NCI-H345 treated with DMSO at 0.1 percent for 48 hours (cell line): ENCODE measurements around the gene LRATD1.

Source experiments
- DNase-seq: peaks from one replicate; lab custom pipeline; 2025; ENCODE audit not compliant: unreplicated experiment; lab: John Stamatoyannopoulos, UW

The LRATD1 gene

DNA sequence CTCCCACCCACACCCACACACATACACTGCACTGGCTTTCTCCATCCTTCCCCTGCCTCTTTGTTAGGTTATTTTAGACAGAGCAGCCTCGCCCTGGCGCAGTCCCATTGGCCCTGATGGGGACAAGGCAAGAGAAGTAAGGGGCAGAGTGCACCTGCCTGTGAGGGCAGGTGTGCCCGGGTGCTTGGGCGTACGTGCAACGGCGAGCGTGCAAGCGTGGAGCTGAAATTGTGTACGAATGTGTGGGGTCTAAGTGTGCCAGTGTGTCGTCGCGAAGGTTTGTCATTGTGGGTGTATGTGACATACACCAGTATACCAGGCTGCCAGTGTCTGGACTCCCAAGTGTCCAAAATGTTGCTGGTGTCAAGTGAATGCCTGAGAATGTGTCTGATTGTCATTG lies 544 bp downstream of the LRATD1 start:
- DNase-seq = peak; percentile 66

DNA sequence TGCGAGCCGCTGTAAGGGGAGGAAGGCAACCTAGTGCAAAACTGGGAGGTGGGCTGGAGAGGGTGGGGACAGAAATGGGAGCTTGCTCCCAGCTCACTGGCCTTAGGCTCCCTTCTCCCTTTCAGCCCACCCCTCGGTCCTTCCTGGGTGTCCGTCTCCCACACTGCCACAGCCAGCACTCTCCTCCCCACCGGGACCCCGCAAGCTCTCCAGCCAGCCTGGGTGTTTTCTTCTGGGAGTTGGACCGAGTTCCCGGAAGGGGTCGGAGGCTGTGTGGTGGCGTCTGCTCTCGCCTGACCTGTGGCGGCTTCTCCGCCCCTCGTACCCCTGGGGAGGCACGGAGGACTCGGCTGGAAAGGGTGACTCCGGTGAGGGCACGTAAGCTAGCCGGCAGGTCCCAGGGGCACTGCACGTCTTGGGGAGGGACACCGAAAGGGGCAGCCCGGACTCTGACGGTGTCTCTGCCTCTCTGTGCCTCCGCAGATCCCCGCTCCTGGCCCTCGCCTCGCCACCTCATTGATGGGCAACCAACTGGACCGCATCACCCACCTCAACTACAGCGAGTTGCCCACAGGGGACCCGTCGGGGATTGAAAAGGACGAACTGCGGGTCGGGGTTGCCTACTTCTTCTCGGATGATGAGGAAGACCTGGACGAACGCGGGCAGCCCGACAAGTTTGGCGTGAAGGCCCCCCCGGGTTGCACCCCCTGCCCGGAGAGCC lies 1.1 kb downstream of the LRATD1 start:
- peak; percentile 59 for DNase-seq

DNA sequence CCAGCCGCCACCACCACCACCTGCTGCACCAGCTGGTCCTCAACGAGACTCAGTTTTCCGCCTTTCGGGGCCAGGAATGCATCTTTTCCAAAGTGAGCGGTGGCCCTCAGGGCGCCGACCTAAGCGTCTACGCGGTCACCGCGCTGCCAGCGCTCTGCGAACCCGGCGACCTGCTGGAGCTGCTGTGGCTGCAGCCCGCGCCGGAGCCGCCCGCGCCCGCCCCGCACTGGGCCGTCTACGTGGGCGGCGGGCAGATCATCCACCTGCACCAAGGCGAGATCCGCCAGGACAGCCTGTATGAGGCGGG lies 1.6 kb downstream of the LRATD1 start:
- no peak for DNase-seq

DNA sequence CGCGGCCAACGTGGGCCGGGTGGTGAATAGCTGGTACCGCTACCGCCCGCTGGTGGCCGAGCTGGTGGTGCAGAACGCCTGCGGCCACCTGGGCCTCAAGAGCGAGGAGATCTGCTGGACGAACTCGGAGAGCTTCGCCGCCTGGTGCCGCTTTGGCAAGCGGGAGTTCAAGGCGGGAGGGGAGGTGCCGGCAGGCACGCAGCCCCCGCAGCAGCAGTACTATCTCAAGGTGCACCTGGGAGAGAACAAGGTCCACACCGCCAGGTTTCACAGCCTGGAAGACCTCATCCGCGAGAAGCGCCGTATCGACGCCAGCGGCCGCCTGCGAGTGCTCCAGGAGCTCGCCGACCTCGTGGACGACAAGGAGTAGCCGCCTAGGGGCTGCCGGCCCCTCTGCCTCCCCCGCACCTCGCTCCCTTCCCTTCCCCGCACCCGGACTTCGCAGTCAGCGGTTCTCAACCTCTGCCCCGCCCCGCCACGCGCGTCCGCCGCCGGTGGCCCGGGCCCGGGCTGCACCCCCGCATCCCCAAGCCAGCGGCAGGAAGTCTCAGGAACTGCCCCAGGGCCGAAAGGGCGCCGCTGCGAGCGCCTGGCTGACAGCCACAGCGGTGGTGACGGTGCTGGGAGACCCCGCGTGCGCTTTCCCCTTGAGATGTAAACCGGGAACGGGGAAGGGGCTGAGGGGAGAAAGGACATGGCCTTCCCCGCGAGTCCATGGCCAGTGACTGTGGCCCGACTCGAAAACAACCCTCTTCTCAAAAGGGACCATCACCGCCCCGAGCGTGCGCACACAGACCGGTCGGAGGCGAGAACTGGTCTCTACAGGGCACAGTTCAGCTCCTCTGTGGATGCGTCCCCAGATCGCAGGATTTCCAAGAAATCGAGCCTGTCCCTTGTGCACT lies 2.2 kb downstream of the LRATD1 start:
- peak; percentile 81 for DNase-seq

DNA sequence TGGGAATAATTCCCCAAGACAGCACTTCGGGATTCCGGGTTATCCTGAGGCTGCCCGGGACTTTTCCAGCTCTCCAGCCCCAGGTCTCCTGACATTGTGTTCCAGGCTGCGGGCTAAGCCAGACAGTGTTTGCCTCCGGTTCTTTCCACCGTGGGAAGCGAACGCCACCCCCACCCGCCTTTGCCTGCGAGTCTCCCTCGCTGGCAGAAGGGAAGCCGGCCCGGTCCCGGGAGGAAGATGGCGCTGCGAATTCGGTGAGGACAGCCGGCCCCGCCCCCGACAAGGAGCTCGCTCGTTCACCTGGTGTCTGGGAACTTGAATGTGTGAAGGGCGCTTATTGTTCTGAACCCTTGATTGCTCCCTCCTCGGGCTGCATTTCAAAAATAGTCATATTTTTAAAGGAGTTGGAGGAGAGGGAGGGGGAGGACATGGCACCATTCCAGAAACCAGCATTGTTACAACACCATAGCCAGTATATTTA lies 2.9 kb downstream of the LRATD1 start:
- peak; percentile 90 for DNase-seq

DNA sequence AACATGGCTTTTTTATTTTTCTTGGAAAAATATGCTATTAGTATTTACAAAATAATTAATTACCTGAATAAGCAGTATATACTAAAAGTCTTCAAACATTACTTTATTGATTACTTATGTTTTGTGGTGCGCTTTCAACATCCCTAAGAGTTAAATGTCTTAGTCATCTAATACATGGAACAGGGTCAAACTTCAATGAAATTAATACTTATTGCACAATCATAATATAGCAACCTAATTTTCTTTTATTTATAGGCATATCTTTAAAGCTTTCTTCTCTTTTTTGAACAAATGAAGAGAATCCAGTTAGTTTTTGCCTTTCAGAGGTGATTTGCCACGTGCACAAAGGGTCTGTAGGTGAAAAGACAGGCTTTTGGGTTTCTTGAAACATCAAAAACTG lies 6.0 kb downstream of the LRATD1 start:
- no peak for DNase-seq

DNA sequence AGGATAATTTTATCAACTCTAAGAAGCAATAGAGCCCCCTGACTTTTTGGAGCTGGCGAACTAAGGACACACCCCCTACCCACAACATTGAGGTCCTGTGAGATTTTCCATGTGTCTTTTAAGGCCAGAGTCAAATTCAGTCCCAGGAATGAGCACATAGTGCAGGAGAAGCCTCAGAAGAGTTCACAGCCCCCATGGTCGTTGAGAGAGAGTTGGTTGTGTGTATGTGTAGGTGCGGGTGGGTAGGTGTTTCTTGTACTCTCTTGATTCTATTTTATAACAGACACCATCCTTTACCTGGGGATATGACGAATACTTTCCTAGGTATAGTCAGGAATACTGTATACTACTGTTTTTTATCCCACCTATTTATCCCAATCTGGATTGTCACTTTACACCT lies 8.6 kb downstream of the LRATD1 start:
- DNase-seq = no peak

DNA sequence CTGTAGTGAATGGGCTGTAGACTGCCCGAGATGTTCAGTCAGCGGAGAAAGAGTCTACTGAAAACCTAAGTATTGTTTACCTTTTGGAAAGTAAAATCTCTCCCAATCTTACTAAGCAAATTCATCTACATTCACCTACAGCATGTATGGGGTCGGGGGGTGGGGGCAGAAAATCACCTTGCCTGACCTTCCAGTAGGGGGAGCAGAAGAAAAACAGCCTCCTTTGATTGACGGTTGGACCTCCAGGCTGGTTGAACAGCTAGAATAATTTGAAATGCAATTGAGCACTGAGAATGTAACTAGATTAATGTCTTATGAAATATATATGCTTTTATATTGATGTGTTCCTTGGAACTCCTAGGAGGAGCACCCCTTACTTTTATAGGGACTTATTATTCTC lies 10.0 kb downstream of the LRATD1 start:
- no peak for DNase-seq

DNA sequence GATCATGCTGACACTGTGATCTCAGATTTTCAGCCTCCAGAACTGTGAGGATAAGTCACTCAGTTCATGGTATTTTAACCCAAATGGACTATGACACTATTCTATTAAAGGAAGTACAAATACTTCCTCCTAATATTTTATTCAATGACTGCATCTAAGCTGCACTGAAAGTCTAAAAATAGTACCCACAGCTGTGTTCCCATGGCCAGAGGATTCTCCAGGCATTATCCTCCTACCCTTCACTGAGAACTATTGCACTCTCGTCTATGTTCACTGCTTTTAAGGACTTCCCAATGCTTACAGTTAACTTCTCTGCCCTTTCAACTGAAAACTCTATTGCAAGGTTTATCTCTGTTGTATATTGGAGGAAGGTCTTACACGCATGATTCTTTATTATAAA lies 15.2 kb downstream of the LRATD1 start:
- no peak for DNase-seq

DNA sequence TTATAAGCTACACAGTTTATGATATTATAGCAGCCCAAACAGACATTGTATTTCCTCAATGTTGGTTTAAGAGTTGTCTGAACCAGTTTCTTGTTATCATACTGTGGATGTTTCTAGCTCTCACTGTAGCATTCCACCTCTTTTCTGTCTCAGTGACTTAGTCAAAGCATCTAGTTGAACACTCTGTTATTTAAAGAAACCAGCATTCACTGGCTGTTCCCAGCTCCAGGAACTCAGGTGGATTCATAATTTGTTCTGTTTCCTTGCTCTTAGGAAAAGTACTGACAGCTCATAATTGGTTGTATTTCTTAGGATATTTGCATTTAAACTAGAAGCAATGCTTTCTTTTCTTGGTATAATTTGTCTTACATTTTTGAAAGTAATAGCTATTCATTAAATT lies 17.5 kb downstream of the LRATD1 start:
- DNase-seq = no peak

DNA sequence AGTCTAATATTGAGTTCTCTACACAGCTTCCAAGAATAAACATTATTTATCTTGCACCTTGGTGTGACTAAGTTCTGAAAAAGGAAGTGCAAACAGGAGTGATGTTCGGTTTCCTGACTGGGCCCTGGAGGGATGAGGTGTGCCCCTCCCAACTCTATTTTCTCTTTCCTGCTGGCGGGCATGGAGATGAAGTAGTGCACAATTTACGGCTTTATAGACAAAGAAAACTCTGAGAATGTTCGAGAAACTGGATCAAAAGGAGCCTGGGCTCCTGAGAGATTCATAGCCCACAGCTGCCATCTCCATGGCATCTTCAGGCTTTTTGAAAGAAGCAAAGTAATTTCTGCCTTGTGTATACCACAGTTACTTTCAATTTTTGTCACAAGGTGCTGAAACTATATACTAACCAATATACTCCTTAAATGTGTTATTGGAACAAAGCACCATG lies 22.3 kb downstream of the LRATD1 start:
- no peak for DNase-seq

DNA sequence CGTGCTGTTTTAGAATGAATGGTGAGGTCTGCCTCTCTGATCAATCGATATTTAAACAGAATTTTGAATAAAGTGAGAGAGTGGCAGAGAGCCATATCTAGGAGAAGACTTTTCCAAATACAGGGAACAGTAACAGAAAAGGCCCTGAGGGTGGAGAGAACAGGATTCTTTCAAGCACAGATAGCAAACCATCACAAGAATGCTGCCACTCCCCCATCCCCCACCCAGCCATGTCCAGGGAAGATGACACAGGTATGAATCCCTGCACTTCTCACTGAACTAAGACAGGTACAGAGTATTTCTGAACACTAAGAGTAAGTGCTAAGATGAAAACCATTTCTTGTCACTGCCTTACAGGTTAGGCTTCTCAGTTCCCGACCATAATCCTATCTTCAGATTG lies 23.6 kb downstream of the LRATD1 start:
- no peak for DNase-seq

DNA sequence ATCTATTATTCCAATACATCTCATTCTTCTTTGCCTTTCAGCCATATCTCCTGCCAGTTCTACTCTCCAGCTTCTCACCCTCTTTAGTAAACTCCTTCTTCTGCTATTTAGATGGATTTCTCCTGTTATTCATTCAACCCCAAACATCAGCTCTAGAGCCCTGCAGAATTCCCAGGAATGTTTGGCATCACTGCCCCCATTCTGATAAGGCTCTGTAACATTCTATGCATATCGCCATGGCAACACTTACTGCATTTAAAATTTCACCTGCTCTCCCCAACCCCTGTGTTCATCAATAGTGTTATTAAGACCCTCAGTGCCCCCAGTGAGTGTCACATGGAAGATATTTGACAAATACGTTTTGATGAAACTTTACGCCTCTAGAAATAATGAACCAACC lies 28.6 kb downstream of the LRATD1 start:
- DNase-seq = no peak

DNA sequence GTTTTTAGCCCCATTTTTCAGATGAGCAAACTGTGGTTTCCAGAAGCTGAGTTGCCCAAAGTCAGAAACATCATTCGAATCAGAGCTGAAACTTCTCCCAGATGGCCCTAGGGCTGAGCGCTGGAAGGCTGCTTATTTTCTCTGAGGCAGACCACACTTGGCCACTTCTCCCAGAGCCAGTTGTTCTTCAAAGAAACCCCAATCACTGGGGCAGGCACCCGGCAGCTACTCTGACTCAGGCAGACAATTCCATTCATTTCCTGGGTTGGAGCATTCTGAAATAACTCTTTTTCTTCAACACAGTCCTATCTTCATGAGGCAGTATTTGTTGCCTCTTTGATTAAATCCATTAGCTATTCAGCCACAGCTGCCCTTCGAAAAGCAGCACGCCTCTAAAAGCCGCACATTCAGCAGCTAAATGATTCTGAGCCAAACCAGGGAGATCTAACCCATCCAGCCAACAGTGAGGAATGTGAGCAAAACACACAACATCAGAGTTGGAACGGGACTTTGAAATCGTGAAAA lies 40.9 kb downstream of the LRATD1 start:
- DNase-seq = no peak

DNA sequence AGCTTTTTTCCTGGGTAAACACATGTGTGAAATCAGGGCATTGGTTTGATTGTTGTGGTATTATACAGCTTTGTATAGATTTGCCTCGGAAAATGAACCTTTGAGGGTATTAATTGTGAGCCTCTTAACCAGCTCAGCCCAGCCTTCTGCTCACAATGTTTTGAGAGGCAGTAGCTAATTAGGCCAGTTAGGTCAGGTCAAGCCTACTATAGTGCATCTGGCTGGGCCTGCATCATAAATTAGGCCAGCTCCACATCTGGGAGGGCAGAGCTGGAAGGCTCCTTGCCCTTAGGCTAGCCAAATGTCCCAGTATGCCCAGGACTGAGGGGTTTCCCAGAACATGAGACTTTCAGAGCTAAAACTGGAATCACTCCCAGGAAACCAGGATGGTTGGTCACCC lies 43.0 kb downstream of the LRATD1 start:
- no peak for DNase-seq

DNA sequence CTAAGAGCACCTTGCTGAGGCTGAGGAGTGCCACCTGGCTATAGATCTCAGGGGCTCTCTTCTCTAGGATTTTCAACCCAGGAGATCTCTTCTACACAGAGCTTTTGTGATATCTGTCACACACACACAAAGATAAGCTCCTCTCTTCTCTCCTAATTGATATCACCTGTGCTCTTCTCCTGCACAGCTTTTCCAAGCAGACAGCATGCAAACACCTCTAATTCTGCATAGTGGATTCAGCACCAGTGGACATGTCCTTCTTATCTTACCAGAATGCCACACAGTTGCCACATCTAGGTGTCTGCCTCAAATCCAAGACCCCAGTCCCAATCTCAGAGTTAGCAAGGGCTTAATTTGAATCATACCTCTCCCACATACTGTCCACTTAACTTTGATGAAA lies 43.9 kb downstream of the LRATD1 start:
- no peak for DNase-seq

DNA sequence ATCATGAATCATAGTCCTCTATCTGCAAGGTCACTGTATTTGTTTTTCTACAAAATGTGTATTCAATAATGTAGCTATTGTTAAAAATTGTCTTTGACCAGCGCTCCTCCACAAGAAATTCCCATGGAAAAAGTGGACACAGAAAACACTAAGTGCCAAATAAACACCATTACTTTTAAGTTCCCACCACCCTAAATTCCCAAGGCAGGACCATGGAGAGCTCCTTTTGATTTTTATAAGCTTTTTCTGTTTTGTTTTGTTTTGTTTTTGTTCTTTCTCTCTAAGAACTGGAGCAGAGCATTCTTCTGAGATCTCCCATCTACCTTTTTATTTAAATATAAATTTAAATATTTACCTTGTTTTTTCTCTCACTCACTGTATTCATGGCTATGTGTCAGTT lies 44.5 kb downstream of the LRATD1 start:
- no peak for DNase-seq

DNA sequence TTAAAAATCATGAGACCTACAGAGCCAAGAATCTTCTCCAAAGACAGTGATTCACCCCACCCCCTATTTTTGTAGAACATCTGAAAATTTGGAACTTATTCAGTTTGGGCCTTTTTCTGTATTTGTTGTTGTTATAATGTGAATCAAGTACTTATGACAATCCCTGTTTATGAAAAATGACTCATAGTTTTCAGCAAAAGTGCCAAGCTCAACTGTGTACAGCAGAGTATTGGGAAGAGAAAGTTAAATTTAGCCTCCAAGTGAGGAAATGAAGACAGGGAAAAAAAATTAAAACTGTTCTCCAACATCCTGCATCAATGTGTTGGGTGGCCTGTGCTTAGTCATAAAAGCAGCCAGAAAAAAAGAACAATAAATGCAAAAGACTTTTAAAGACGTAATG lies 46.2 kb downstream of the LRATD1 start:
- DNase-seq = no peak

DNA sequence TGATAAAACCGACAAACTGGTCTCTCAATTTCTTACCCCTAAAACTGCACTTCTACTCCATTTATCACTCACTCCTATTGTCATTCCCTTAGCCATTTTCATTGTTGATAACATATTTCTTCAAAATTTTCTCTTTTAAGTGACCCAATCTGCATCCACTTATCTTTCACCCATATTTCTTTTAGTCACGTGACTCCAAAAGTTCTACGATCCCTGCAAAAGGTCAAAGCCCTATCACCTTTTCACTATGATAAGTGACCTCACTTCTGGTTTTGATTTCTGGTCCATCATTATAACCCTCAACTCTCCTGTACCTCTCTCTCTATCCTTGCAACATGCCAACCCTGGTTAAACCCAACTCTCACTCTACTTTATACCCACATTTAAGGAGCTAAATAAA lies 49.1 kb downstream of the LRATD1 start:
- no peak for DNase-seq
